ENCODE data around the gene CBX6. TPM values are rescaled to one million over a fixed set of nuclear protein-coding genes. Genes with fewer than 3 reads are reported as not detected.

Gene CBX6
- total RNA-seq, 1 experiment from 2014 or later = 119 TPM

- Histone ChIP-seq H3K36me3 (ENCODE audit: insufficient read depth, low read length, poor library complexity, severe bottlenecking) (peaks cover 46% of the 10 kb centered on the region), H3K4me3 (ENCODE audit: low read depth, low read length, poor library complexity, severe bottlenecking) (no peak overlapping the region), H3K9me3 (ENCODE audit: low read depth, low read length, poor library complexity, severe bottlenecking) (no peaks in the 10 kb centered on the region), H3K27me3 (replicated peaks; ENCODE audit: insufficient read depth, low read depth, low read length, poor library complexity) (no peaks in the 10 kb centered on the region), H3K27ac (ENCODE audit: low read depth, low read length, poor library complexity, severe bottlenecking) (no peak overlapping the region), H3K4me1 (ENCODE audit: insufficient read depth, low read length, poor library complexity, severe bottlenecking) (no peaks in the 10 kb centered on the region)
- TF ChIP-seq, protein P1, sequence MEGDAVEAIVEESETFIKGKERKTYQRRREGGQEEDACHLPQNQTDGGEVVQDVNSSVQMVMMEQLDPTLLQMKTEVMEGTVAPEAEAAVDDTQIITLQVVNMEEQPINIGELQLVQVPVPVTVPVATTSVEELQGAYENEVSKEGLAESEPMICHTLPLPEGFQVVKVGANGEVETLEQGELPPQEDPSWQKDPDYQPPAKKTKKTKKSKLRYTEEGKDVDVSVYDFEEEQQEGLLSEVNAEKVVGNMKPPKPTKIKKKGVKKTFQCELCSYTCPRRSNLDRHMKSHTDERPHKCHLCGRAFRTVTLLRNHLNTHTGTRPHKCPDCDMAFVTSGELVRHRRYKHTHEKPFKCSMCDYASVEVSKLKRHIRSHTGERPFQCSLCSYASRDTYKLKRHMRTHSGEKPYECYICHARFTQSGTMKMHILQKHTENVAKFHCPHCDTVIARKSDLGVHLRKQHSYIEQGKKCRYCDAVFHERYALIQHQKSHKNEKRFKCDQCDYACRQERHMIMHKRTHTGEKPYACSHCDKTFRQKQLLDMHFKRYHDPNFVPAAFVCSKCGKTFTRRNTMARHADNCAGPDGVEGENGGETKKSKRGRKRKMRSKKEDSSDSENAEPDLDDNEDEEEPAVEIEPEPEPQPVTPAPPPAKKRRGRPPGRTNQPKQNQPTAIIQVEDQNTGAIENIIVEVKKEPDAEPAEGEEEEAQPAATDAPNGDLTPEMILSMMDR (conservative IDR thresholded peaks at IDR 0.05; ENCODE audit: low read depth, low read length) = no peak
- TF ChIP-seq EZH2 (IDR thresholded peaks at IDR 0.05; ENCODE audit: borderline replicate concordance, low read depth, low read length, poor library complexity, severe bottlenecking) = no peak
- intact Hi-C loops (cut with micrococcal nuclease; ENCODE audit: unreplicated experiment) = no loop called here
- no peak for DNase-seq (ENCODE audit: low spot score)
- ChIA-PET POLR2A (ENCODE audit: low non-redundant PET) (interaction anchor here (0.6 kb wide), 1 partner anchor 37 kb away, joined by 7 read pairs; no protein-coding TSS in a partner anchor), CTCF (no interaction called here)
- BruUV-seq (replicated peaks) = no TSS peak
These were observed 45.2 kb downstream of the CBX6 start for GRCh38 chr22:38826801-38827200.

- no peak overlapping the region for H3K4me3 ChIP-seq (ENCODE audit: low read depth, low read length, poor library complexity, severe bottlenecking)
- no peak for DNase-seq (ENCODE audit: low spot score)
- intact Hi-C loops (cut with micrococcal nuclease; ENCODE audit: unreplicated experiment) = no loop called here
- peaks cover 42% of the 10 kb centered on the region for H3K36me3 ChIP-seq (ENCODE audit: insufficient read depth, low read length, poor library complexity, severe bottlenecking)
- no peaks in the 10 kb centered on the region for H3K27me3 ChIP-seq (replicated peaks; ENCODE audit: insufficient read depth, low read depth, low read length, poor library complexity)
- CTCF ChIA-PET = no interaction called here
- no peak for TF ChIP-seq EZH2 (IDR thresholded peaks at IDR 0.05; ENCODE audit: borderline replicate concordance, low read depth, low read length, poor library complexity, severe bottlenecking)
- TF ChIP-seq, protein P1 (conservative IDR thresholded peaks at IDR 0.05; ENCODE audit: low read depth, low read length) = no peak
- no peaks in the 10 kb centered on the region for H3K9me3 ChIP-seq (ENCODE audit: low read depth, low read length, poor library complexity, severe bottlenecking)
- no peaks in the 10 kb centered on the region for H3K4me1 ChIP-seq (ENCODE audit: insufficient read depth, low read length, poor library complexity, severe bottlenecking)
- H3K27ac ChIP-seq (ENCODE audit: low read depth, low read length, poor library complexity, severe bottlenecking) = no peak overlapping the region
- POLR2A ChIA-PET (ENCODE audit: low non-redundant PET) = interaction anchor here (0.6 kb wide), 1 partner anchor 37 kb away, joined by 7 read pairs; no protein-coding TSS in a partner anchor
- no TSS peak for BruUV-seq (replicated peaks)
These were observed 45.6 kb downstream of the CBX6 start for GRCh38 chr22:38826386-38826785.

- CTCF ChIA-PET = no interaction called here
- DNase-seq (ENCODE audit: low spot score) = peak; percentile 52
- POLR2A ChIA-PET (ENCODE audit: low non-redundant PET) = no interaction called here
These were observed 47.4 kb downstream of the CBX6 start for GRCh38 chr22:38824585-38824984.

More at GRCh38 chr22:38824585-38824984, 47.4 kb downstream of the CBX6 start:
- H3K4me1 ChIP-seq (ENCODE audit: insufficient read depth, low read length, poor library complexity, severe bottlenecking) = no peaks in the 10 kb centered on the region
- no peak overlapping the region for H3K27ac ChIP-seq (ENCODE audit: low read depth, low read length, poor library complexity, severe bottlenecking)
- no peak overlapping the region for H3K4me3 ChIP-seq (ENCODE audit: low read depth, low read length, poor library complexity, severe bottlenecking)
- intact Hi-C loops (cut with micrococcal nuclease; ENCODE audit: unreplicated experiment) = no loop called here
- no peak for TF ChIP-seq EZH2 (IDR thresholded peaks at IDR 0.05; ENCODE audit: borderline replicate concordance, low read depth, low read length, poor library complexity, severe bottlenecking)
- TF ChIP-seq, protein P1 (conservative IDR thresholded peaks at IDR 0.05; ENCODE audit: low read depth, low read length) = 0 out of 2 replicates have a peak, but pooled peaks have one; percentile 17
- BruUV-seq (replicated peaks) = no TSS peak
- H3K36me3 ChIP-seq (ENCODE audit: insufficient read depth, low read length, poor library complexity, severe bottlenecking) = peaks cover 42% of the 10 kb centered on the region
- H3K9me3 ChIP-seq (ENCODE audit: low read depth, low read length, poor library complexity, severe bottlenecking) = no peaks in the 10 kb centered on the region
- no peaks in the 10 kb centered on the region for H3K27me3 ChIP-seq (replicated peaks; ENCODE audit: insufficient read depth, low read depth, low read length, poor library complexity)

All from A673 (cell line).